ENCODE results near the gene ARHGAP29. TPM values are rescaled to one million over a fixed set of nuclear protein-coding genes. Genes with fewer than 3 reads are reported as not detected.

ARHGAP29 gene
- total and polyA plus RNA-seq, 10 of the 15 experiments (the other 5 are each of a cell fraction or from before 2014, with no cell fraction given): under 0.01 to 0.43 (median 0.10) TPM; not detected in 4

DNA sequence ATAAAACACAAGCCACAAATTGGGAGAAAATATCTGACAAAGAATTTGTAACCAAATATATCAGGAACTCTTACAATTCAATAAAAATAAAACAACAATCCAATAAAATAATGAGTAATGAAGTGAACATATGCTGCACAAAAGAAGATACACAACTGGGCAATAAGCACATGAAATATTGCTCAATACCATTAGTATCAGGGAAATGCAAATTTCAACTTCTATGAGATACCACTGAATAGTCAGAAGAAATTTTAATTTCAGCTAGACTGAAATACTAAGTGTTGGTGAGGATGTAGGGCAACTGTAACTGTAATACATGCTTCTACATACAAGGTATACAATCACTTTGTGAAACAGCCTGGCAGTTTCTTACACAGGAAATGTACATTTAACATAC, 7.4 kb upstream of the ARHGAP29 start:
- no TSS peak for BruUV-seq (replicated peaks)
- DNase-seq (ENCODE audit: low read depth, low spot score) (no peak), ATAC-seq (no peak), FAIRE-seq (no peak)
- no peaks in the 10 kb centered on the region for H3K79me2 ChIP-seq (ENCODE audit: control insufficient read depth, insufficient read depth, low read length)
- no peaks in the 10 kb centered on the region for H3K36me3 ChIP-seq (ENCODE audit: control insufficient read depth in 2 of 2, insufficient read depth in 2 of 2, low read length in 1 of 2)
- RAD21 ChIA-PET (ENCODE audit: unreplicated experiment): no interaction called here
- no peaks in the 10 kb centered on the region for H4K20me1 ChIP-seq (ENCODE audit: control insufficient read depth, insufficient read depth)
- no peak overlapping the region for H3K9ac ChIP-seq (ENCODE audit: control insufficient read depth, insufficient read depth, low read length)
- POLR2A ChIA-PET: no interaction called here
- no peak overlapping the region for H3K27ac ChIP-seq (ENCODE audit: control insufficient read depth, insufficient read depth)
- H3K4me2 ChIP-seq (ENCODE audit: control insufficient read depth, insufficient read depth): no peak overlapping the region
- H3K27me3 ChIP-seq (replicated peaks in 1 of 2; ENCODE audit: control insufficient read depth in 2 of 2, insufficient read depth in 2 of 2, low read length in 1 of 2): peaks cover 3 to 9% of the 10 kb centered on the region in 2 experiments; a peak in 3 of 4 replicates
- TF ChIP-seq KDM1A (IDR thresholded peaks at IDR 0.05; ENCODE audit: borderline replicate concordance) (no peak), CBFB (IDR thresholded peaks at IDR 0.05; ENCODE audit: low read depth) (no peak), ZNF384 (IDR thresholded peaks at IDR 0.05; ENCODE audit: borderline replicate concordance, low read depth, low read length) (no peak), BACH1 (IDR thresholded peaks at IDR 0.05; ENCODE audit: borderline replicate concordance) (no peak), MEF2B (IDR thresholded peaks at IDR 0.05; ENCODE audit: partially characterized antibody, poor library complexity, severe bottlenecking) (no peak), NFIC (IDR thresholded peaks at IDR 0.05; ENCODE audit: low read depth, low read length) (no peak), SMAD1 (IDR thresholded peaks at IDR 0.05; ENCODE audit: low read depth, partially characterized antibody) (no peak), NR2C2 (IDR thresholded peaks at IDR 0.05; ENCODE audit: borderline replicate concordance, control insufficient read depth, insufficient read length, low read depth) (no peak), MTA2 (IDR thresholded peaks at IDR 0.05; ENCODE audit: low read depth) (no peak), MEF2A (IDR thresholded peaks at IDR 0.05; ENCODE audit: insufficient read depth, low read depth, low read length) (no peak), SIN3A (IDR thresholded peaks at IDR 0.05; ENCODE audit: low read depth, low read length) (no peak), ZNF622 (IDR thresholded peaks at IDR 0.05) (no peak), SUZ12 (IDR thresholded peaks at IDR 0.05; ENCODE audit: unreplicated experiment) (no peak)
- TF ChIP-seq, protein P1, sequence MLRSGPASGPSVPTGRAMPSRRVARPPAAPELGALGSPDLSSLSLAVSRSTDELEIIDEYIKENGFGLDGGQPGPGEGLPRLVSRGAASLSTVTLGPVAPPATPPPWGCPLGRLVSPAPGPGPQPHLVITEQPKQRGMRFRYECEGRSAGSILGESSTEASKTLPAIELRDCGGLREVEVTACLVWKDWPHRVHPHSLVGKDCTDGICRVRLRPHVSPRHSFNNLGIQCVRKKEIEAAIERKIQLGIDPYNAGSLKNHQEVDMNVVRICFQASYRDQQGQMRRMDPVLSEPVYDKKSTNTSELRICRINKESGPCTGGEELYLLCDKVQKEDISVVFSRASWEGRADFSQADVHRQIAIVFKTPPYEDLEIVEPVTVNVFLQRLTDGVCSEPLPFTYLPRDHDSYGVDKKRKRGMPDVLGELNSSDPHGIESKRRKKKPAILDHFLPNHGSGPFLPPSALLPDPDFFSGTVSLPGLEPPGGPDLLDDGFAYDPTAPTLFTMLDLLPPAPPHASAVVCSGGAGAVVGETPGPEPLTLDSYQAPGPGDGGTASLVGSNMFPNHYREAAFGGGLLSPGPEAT (IDR thresholded peaks at IDR 0.05; ENCODE audit: low read depth): no peak
- TF ChIP-seq, protein P2, sequence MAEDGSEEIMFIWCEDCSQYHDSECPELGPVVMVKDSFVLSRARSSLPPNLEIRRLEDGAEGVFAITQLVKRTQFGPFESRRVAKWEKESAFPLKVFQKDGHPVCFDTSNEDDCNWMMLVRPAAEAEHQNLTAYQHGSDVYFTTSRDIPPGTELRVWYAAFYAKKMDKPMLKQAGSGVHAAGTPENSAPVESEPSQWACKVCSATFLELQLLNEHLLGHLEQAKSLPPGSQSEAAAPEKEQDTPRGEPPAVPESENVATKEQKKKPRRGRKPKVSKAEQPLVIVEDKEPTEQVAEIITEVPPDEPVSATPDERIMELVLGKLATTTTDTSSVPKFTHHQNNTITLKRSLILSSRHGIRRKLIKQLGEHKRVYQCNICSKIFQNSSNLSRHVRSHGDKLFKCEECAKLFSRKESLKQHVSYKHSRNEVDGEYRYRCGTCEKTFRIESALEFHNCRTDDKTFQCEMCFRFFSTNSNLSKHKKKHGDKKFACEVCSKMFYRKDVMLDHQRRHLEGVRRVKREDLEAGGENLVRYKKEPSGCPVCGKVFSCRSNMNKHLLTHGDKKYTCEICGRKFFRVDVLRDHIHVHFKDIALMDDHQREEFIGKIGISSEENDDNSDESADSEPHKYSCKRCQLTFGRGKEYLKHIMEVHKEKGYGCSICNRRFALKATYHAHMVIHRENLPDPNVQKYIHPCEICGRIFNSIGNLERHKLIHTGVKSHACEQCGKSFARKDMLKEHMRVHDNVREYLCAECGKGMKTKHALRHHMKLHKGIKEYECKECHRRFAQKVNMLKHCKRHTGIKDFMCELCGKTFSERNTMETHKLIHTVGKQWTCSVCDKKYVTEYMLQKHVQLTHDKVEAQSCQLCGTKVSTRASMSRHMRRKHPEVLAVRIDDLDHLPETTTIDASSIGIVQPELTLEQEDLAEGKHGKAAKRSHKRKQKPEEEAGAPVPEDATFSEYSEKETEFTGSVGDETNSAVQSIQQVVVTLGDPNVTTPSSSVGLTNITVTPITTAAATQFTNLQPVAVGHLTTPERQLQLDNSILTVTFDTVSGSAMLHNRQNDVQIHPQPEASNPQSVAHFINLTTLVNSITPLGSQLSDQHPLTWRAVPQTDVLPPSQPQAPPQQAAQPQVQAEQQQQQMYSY (CRISPR knock-in tag; IDR thresholded peaks at IDR 0.05): no peak
- TF ChIP-seq, protein P3, sequence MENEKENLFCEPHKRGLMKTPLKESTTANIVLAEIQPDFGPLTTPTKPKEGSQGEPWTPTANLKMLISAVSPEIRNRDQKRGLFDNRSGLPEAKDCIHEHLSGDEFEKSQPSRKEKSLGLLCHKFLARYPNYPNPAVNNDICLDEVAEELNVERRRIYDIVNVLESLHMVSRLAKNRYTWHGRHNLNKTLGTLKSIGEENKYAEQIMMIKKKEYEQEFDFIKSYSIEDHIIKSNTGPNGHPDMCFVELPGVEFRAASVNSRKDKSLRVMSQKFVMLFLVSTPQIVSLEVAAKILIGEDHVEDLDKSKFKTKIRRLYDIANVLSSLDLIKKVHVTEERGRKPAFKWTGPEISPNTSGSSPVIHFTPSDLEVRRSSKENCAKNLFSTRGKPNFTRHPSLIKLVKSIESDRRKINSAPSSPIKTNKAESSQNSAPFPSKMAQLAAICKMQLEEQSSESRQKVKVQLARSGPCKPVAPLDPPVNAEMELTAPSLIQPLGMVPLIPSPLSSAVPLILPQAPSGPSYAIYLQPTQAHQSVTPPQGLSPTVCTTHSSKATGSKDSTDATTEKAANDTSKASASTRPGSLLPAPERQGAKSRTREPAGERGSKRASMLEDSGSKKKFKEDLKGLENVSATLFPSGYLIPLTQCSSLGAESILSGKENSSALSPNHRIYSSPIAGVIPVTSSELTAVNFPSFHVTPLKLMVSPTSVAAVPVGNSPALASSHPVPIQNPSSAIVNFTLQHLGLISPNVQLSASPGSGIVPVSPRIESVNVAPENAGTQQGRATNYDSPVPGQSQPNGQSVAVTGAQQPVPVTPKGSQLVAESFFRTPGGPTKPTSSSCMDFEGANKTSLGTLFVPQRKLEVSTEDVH (IDR thresholded peaks at IDR 0.05; ENCODE audit: low read depth, partially characterized antibody): no peak
- TF ChIP-seq, protein P4, sequence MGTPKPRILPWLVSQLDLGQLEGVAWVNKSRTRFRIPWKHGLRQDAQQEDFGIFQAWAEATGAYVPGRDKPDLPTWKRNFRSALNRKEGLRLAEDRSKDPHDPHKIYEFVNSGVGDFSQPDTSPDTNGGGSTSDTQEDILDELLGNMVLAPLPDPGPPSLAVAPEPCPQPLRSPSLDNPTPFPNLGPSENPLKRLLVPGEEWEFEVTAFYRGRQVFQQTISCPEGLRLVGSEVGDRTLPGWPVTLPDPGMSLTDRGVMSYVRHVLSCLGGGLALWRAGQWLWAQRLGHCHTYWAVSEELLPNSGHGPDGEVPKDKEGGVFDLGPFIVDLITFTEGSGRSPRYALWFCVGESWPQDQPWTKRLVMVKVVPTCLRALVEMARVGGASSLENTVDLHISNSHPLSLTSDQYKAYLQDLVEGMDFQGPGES (IDR thresholded peaks at IDR 0.05): no peak
- H2AFZ ChIP-seq (ENCODE audit: control insufficient read depth, low read depth, low read length): no peak overlapping the region
- no peaks in the 10 kb centered on the region for H3K4me1 ChIP-seq (ENCODE audit: control insufficient read depth, insufficient read depth, low read length)
- no peak overlapping the region for H3K4me3 ChIP-seq
- in situ Hi-C loops (cut with MboI): no loop called here
- intact Hi-C loops (cut with micrococcal nuclease; ENCODE audit: unreplicated experiment): no loop called here
- SMC1A ChIA-PET (ENCODE audit: uncharacterized antibody, unreplicated experiment): no interaction called here
- no peaks in the 10 kb centered on the region for H3K9me3 ChIP-seq (replicated peaks; ENCODE audit: control insufficient read depth, insufficient read depth, low read length)
- CTCF ChIA-PET: no interaction called here

Data from GM12878 (cell line).